DMS79 treated with DMSO at 0.1 percent for 48 hours (cell line): Measurements from ENCODE around the gene ATP5ME.
"Not testable (repeated sequence)": the region's sequence is repeated elsewhere in the genome, so short reads cannot be mapped to it uniquely, and the experiment has no call there.

Experiments
- DNase-seq: peaks from one replicate; lab custom pipeline; 2025; lab: John Stamatoyannopoulos, UW

The ATP5ME gene

DNA sequence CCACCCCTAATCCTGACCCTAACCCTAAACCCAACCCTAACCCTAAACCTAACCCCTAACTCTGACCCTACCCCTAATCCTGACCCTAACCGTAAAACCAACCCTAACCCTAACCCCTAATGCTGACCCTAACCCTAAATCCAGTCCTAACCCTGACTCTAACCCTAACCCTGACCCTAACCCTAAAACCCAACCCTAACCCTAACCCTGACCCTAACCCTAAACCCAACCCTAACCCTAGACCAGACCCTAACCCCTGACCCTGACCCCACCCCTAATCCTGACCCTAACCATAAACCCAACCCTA lies 30.8 kb upstream of the ATP5ME start:
- no peak for DNase-seq

DNA sequence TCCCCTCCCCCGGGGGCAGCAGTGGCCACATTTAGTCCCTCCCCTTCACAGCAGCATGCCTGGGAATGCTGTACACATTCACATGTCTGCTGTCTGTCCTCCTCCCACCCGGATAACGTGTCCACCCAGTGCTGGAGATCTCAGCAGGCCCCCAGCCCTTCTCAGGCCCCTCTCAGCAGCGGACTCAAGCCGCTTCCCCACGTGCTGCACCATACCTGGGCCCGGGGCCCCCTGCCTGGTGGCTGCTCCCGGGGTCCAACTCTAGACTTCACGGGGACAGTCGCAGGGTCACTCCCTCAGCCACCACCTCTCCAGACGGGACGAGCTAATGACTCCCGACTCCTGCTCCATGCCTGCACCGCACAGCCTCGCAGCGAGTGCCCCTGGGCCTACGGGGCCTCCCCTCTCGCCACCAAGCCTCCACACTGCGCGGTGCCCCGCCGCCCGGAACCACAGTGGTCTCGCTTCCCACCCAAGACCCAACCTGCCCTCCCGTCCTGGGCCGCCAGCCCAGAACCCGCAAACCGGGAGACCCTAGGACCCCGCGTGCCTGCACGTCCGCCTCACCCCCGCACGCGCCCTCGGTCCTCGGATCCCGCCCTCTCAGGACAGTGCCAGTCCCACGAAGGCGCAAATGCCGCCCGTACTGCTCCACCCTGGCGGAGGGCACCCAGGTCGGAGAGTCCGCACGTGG lies 30.3 kb upstream of the ATP5ME start:
- no peak for DNase-seq

DNA sequence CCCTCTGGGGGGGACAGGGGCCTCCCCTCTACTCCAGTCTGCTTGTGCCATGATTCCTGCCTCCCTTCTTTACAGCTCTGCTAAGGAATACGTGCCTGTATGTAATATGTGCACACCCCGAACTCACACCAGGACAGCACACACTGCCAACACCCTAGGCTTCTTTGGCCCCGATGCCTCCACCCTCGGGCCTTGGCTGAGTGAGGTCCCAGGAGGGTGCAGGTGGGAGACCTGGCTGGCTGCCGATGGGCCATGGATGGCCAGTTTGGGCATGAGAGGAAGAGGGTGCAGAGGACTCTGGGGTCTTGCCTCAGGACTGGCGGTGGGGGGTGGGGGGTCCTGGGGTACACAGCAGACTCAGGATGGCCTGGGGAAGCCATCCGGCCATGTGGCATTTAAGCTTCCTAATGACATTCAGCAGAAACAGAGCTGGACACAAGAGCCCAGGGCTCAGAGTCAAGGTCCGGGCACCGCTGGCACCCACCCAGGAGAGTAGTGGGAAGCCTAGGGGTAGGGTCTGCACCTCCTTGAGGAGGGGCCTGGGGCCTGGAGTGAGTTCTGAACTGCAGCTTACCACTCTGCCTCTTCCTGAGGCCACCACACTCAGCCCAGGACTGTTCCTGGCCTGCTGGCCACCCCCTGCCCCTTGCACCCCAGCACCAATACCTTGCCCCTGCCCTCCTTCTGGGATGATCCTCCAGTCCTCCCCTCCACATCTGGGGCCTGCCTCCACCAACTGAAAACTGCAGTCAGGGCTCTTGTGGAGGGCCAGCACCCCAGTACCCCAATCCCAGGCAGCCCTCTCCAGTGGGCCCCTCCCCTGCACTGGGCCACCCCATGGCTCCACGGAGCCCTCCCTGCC lies 29.5 kb upstream of the ATP5ME start:
- no peak for DNase-seq

DNA sequence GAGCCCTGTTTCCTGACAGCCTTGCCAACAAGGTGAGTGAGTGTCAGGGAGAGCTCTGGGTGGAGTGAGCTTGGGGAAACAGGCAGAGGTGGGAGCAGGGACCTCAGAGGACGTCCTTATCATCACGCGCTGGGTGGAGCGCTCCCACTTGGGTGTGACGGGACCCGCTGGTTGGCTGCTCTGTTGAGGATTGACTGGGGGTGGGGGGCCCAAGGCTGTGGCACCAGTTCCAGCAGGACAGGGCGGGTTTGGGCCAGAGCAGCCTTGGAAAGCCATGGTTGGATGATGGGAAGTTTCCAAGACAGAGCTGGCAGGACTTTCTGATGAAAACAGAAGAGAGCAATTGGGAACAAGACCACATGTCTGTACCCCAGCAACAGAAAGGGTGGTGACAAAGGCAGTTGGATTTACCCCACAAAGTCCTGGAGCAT lies 28.6 kb upstream of the ATP5ME start:
- DNase-seq, result no peak

DNA sequence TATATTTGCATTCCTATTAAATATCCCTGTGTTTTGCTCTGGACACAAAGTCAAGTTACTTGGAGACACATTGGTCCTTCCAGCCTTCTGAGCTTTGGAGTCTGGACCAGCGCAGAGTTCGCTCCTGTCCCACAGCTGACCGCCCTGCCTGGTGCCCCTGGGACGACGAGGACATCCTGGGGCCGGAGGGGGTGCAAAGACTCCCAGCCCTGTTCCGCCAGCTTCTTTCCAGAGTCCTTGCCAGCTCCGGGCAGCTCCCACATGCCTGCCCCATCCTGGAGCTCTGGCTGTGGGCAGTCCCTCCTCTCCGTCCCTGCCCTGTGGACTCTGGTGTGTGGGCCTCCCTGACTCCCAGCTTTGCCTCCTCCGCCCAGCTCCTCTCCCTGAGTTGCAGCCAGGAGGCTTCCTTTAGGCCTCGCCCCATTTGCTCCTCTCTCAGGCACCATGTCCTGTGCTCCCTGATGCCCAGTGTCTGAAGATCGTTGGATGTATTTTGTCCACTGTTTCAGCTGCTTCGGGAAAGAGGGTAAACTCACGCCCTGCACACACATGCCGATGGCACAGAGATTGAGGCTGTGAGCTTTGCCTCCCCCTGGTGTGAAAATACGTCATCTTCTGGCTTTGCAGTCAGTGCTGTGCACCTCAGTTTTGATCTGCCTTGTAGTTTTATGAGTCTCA lies 26.6 kb upstream of the ATP5ME start:
- no peak for DNase-seq

DNA sequence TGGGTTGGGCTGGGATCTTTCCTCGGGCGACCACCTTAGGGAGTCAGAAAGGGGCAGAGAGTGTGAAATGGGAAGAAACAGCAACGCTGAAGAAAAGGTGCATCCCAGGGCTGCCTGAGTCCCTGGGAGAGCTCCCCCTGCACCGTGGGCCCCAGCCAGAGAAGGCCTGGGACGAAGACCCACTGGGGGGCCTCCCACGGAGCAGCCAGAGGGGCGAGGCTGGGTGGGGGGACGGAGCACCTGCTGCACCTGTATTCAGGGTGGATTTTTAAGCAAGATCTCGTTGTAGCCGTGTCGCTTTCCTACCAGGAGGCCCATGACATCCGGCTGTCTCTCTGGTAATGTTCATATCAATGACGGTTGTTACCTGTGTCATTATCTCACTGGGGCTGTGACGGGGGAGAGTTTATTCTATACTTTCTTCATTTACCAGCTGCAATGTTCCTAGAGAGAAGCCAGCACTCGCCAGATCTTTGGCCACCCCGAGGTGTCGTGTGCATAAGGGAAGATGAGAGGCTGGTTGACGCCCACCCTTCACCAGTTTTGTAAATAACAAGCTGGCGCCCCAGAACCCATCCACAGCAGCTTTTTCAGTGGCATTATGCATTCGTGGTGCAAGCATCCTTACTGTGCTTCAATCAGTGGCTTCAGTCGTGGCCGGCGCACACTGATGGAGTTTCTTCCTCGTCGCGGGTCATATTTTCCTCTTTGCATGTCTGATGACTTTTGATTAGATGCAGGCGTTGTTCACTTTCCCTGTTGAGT lies 25.9 kb upstream of the ATP5ME start:
- DNase-seq, result no peak

DNA sequence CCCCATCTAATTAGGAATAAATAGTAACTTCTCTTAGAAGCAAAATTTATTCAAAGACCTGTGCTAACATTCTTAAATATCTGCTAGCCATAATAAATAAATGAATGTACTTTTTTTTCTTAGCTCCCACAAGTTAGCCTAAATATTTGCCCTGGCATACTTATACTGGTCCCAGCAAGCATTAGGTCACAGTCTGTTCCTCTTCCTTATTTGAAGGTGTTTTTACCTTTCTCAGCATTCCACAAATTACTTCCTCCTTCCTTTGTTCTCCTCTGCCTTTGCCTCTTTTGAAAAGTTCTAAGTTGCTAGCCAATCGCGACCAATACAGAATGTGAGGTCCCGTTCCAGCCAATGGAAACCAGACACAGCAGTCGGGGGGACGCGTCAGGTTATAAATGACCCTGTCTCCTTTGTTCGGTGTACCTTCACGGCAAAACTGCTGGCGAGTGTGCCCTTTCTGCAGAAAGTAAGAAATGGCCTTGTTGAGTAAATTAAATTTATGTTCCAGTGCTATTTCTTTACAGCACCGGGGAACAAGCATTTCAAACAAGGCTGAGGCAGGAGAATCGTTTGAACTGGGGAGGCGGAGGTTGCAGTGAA lies 20.4 kb upstream of the ATP5ME start:
- not testable (repeated sequence) for DNase-seq

DNA sequence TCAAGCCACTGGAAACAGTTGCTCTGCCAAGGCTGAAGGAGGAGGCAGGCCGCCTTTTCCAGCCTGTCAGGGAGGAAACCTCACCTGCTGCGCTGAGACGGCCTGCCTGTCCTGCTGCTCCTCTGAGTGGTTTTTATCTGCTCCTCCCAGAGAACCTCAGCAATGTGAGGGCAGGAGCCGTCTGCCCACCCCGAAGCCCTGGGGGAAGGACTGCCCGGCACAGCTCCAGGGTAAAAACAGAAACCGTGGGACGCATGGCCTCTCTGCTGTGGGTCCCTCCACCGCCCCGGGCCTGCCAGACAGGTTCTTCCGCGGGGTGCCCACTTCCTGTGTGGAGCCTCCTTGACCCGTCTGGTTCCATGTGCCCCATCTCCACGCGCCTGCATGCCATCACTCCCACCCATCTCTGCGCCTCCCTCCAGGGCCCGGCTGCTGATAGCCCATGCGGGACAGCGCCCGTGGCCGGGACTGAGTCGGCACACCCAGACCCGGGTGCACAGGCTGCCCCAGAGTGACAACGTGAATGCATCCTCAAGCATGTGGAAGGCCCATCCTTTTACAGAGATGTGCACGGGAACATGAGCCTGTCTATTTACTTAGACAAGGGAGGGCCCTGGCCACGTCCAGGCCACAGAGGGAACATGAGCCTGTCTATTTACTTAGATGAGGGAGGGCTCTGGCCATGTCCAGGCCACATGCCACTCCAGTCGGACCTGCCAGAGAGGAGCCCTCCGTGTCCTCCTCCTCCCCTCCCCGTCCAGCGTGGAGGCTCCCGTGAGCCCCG lies 18.9 kb upstream of the ATP5ME start:
- no peak for DNase-seq

DNA sequence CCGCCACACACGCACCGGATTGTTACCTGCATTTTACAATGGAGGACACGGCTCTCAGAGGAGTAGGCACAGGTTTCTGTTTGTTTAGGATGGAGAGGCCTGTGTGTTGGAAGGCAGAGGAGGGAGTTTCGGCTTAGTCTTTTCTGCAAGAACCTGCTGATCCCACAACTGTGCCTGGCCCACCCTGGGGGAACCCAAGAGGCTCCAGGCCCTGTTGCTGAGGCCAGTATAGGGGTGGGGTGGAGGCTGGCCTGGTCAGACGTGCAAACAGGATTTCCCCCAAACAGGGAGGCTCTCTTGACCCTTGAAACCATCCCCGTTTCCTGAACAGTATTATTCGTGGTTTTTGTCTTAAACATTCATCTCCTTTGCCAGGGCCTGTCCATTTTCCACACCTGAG lies 15.6 kb upstream of the ATP5ME start:
- DNase-seq, result no peak

DNA sequence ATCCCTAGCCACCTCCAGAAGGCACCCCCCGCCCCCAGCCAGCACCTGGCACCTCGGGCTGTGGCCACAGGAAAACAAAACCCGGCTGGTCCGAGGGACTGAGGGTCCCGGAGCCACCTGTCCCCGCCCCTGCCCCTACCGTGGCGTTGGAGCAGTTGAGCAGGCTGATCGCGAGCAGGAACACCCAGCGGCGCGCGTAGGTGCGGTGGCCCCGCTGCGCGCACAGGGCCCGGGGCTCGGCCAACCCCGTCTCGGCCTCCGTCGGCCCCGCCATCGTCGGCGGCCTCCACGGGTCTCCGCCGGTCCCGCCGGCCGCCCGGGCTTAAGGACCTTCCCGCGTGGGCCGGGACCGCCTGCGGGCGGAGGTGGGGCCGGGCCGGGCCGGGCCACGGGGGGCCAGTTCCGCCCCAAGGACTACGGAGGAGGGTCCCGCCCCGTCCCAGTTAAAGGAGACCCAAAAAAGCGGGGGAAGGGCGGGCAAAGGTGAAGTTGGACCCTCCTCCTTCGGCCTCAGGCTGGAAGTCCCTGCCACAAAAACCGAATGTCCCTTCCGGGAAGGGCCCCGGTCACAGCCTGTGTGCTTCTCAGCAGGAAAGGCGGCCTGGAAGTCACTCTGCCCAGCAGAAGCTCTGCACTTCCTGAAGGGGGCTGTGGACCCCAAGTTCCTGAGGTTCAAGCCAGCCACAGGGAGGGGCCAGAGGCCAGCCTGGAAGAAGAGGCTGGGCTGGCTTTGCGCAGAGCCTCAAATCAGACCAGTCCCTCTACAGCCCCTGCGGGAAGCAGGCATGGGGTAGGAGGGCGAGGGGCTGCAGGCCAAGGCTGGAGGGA lies 15.0 kb upstream of the ATP5ME start, which contains the start of gene SLC49A3:
TSS of gene SLC49A3 (minus strand) at position 298 of the 828 bp plus-strand sequence. CDS start at position 274, 24 bp downstream.
- no peak for DNase-seq

DNA sequence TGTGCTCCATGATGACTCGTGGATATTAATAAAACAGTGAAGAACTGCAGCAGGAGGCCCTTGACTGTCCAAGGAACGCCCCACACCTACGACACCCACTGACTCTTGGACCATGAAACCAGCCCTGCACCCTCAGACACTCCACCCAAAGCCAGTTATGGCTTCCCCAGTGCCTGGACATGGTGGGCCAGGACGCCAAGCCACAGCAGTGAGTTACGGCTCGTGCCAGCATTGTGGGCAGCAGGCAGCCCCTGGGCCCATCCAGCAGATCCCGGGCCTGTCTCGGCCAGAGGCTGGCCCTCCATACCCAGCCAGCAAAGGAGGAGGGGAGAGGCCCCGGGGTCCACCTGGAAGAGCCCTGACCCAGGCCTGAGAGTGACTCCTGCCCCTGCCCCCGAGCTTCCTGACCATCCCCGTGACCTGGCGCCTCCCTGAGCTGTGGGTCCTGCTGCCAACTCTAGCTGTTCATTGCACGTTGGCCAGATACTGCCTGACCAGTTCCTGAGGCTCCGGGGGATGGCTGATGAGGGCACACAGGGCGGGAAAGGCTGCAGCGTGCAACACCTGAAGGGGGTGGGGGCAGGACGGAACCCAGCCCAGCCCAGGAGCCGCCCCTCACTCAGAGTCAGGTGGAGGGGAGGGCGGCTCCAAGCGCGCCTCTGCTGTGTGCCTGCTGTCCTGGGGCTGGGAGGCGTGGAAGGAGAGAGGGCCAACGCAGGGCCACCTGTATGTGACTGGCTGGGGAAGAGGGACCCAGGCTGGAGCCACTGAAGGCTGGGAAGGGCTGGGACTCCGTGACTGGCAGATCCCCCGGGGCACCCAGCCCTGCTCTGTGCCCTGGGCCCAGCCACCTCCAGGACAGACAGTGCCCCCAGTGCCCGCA lies 14.1 kb upstream of the ATP5ME start:
- no peak for DNase-seq

DNA sequence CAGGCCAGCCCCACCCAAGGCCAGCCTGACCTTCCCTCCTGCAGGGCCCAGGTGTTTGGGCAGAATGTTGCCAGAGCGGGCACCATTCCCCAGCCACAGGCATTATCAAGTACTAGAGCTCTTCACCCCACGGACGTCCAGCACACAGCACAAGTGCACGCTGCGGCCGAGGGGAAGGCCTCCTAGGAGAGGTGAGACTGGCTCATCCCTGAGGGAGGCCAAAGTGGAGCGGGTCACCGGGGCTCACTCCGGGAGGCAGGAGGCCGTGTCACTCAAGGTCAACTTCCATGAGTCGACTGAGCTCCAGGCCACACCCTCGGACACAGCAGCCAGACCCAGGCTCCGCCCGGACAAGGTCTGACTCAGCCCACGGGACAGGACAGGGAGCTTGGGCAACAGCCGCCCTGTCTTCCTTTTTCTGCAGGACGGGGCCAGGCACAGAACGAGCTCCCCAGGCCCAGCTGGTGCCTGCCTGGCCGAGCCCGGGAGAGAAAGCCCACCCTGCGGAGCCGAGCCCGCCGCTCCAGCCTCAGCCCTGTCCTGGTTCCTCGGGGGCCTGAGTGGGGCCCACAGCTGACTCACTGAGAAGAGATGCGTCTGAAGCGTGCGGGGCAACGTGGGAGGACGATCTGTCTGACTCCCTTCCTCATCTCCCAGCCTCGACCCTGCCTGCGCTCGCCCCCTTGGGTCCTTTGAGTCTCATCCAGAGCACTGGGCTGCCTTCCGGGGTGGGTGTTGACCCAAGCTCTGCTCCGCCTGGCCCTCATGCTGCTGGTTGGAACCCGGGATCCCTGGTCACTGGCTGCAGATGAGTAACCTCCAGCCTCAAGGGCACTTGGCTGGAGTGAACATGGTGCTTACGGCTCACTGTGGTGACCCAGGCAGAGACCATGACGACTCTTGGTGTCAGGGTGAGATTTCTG lies 13.2 kb upstream of the ATP5ME start:
- no peak for DNase-seq

DNA sequence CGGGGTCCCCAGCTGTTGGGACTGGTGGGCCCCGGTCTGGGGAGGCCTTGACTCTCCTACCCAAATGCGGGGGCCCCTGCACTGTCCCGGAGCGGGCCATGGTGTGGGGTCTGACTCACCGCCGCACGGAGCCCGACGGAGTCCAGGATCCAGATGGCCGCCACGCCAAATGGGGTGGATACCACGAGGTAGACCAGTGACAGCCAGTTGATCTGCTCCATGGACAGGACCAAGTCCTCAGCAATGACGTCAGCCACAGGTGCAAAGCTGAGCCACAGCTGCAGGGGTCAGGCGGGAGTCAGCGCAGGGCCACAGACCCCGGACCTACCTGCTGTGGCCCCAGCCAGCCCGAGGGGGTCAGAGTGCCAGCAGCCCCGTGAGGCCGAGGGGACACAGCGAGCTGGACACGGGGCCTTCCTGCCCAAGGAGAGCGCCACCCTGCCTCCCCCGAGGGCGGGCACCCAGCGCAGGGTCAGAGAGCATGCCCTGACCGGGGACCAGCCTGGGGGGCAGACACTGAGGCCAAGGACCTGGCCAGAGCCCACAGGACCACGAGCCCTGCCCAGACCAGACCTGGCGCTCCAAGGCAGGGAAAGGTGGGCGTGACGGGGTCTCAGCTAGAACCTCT lies 12.5 kb upstream of the ATP5ME start:
- no peak for DNase-seq

DNA sequence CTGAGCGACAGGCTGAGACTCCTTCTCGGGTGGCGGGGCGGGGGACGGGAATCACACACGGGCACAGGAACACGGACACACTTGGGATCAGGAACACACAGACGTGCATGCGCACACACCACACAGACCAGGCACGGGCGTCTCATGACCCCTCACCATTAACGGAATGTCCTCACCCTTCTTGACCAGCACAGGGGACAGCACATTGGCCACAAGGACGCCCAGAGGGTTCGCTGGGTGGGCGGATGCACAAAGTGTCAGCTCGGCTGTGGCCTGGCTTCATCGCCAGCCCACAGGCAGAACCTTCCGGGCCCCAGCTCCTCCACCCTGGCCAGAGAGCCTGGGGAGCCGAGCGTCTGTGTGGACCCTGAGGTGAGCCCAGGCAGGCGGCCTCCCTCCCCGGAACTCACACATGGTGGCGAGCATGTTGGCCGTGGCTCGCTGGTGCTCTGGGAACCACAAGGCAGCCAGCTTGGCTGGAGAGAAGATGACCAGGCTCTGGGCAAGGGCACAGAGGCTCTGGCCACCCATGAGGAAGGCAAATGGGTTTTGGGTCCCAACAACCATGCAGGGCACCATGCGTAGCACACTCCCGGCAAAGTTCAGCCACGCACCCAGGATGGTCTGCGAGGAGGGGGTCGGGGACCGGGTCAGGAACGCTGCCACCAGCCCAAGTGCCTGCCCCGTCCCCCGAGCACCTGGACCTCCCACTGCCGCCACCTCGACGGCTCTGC lies 11.8 kb upstream of the ATP5ME start:
- no peak for DNase-seq

DNA sequence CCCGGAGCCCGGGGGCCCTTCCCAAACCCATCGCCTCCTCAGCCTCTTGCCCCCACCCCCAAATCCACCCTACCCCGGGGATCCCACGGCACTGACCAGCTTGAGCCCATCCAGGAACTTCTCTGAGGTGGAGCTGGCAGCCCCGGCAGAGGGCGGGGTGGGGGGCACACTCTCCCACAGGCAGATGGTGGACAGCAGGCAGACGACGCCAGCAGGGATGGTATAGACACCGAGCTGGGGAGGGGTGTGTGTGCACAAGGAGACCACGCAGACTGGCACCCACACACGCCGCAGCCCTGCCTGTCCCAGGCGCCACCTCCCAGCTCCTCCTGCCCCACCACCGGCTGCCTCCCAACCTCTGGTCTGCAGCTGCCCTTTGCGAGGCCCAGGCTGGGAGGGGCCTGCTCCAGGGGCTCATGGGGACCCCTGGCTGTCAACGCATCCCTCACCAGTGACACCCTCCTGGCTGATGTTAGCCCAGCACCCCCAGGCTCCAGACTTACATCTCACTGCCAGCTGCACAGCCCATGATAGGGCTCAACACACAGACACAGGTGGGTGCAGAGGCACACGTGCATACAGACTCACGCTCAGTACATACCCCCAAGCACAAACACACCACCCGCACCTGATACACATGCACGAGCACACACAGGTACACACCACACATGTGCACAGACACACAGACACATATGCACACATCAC lies 10.7 kb upstream of the ATP5ME start:
- DNase-seq, result no peak

DNA sequence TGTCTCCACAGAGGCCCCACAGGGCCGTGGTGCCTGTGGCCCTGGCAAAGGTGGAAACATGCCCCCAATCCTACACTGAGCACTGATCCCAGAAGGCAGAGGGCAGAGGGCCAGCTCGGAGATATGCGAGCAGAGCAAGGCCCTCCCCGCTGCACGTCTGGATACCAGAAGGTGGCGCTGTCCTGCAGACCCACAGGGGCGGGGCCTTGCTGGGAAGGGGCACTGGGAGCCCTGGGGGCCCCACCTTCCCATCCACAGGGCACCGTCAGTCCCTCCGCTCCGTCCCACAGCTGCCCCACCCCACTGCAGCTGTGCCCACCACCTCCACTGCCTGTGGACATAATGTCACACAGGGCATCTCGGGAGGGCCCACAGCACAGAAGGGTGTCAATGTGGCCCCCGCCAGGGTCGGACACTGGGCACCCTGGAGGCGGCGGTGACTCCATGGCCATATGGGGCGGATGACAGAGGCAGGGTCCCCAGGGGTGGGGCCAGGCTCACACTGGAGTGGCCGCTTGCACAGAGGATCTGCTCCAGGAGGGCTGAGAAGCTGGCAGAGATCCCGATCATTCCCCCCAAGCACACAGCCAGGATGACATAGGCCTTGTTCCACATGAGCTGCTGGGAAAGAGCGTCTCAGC lies 10.0 kb upstream of the ATP5ME start:
- DNase-seq, result no peak
